Endothelial cell of umbilical vein (primary cell): ENCODE data around the gene EGR4.

Experiments used
- EZH2 ChIP-seq: IDR thresholded peaks from 2 replicates; pipeline ENCODE4 v1.6.1; 2012; ENCODE audit warnings: borderline replicate concordance, low read depth, mild to moderate bottlenecking, moderate library complexity, low read length, inconsistent platforms; ENCODE audit not compliant: severe bottlenecking
- JUN ChIP-seq: IDR thresholded peaks from 2 replicates; pipeline ENCODE4 v1.6.1; 2011; ENCODE audit warnings: borderline replicate concordance, low read depth; ENCODE audit not compliant: insufficient read length, insufficient read depth
- MYC ChIP-seq: IDR thresholded peaks from one replicate; pipeline ENCODE4 v1.6.1; 2011; ENCODE audit warnings: mild to moderate bottlenecking, low read depth, low read length
- POLR2A ChIP-seq: IDR thresholded peaks from 2 replicates; pipeline ENCODE4 v1.6.1; 2012; ENCODE audit warnings: low read depth, mild to moderate bottlenecking, control low read depth, low read length
- TF ChIP-seq, protein P1 (sequence below), 2 donors: IDR thresholded peaks; 1 replicate in 1 of 2; 2 replicates in 1 of 2; pipeline ENCODE4 v1.5.1; 2011; ENCODE audit warnings: low read length in 2 of 2, mild to moderate bottlenecking in 2 of 2, moderate library complexity in 2 of 2, control low read depth in 1 of 2, inconsistent platforms in 1 of 2, low read depth in 1 of 2; ENCODE audit not compliant: insufficient read depth in 1 of 2; ENCODE audit errors: extremely low read depth in 1 of 2
- TF ChIP-seq, protein P2 (sequence below): IDR thresholded peaks from 2 replicates; pipeline ENCODE4 v1.6.1; 2011; ENCODE audit not compliant: insufficient read depth, insufficient read length

DNA sequence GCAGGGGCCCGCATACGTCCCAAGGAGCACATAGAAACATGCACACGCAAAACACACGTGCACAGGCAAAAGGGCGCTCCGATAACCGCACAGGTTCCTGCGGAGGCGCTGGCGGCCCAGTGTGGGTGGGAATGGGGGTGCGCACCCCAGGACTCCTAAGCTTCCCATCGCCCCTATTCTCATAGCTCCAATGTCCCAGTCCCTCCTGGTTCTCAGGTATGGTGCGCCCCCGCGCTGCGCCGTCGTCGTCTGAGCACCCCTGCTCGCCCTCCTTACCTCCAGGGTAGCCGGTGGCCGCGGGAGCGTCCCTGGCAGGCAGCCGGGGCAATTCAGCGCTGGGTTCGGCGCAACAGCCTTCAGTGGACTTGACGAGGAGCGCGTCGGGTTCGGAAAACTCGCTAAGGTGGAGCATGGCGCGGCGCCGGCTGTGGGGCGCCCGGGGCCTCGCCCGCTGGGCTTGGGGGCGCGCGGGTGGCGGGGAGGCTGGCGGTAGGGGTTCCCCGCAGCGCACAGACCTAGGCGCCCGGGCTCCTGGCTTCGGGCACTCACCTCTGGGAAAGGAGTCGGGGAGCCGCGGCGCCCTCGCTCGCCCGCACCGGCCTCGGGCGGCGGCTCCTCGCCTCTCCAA is 328 bp downstream of the EGR4 start:
- TF ChIP-seq, protein P1, sequence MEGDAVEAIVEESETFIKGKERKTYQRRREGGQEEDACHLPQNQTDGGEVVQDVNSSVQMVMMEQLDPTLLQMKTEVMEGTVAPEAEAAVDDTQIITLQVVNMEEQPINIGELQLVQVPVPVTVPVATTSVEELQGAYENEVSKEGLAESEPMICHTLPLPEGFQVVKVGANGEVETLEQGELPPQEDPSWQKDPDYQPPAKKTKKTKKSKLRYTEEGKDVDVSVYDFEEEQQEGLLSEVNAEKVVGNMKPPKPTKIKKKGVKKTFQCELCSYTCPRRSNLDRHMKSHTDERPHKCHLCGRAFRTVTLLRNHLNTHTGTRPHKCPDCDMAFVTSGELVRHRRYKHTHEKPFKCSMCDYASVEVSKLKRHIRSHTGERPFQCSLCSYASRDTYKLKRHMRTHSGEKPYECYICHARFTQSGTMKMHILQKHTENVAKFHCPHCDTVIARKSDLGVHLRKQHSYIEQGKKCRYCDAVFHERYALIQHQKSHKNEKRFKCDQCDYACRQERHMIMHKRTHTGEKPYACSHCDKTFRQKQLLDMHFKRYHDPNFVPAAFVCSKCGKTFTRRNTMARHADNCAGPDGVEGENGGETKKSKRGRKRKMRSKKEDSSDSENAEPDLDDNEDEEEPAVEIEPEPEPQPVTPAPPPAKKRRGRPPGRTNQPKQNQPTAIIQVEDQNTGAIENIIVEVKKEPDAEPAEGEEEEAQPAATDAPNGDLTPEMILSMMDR (IDR thresholded peaks at IDR 0.05; ENCODE audit: extremely low read depth in 1 of 2, insufficient read depth in 1 of 2, low read depth in 1 of 2, low read length in 2 of 2): no peak
- TF ChIP-seq EZH2: peak; percentile 90
- TF ChIP-seq POLR2A: no peak
- TF ChIP-seq JUN: no peak
- TF ChIP-seq, protein P2, sequence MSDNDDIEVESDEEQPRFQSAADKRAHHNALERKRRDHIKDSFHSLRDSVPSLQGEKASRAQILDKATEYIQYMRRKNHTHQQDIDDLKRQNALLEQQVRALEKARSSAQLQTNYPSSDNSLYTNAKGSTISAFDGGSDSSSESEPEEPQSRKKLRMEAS: no peak
- TF ChIP-seq MYC: no peak
